Measurements from ENCODE around the gene CLSTN3. TPM values are rescaled to one million over a fixed set of nuclear protein-coding genes. Genes with fewer than 3 reads are reported as not detected.
A peak's percentile ranks its signal among the peaks of the same experiment; 100 is the strongest.

CLSTN3 gene
- total and polyA plus RNA-seq, 4 donors = 6.1 to 37.2 (median 26.8) TPM

GRCh38 chr12:7154901-7155470, 24.8 kb downstream of the CLSTN3 start:
- Histone ChIP-seq H3K36me3 (ENCODE audit: control insufficient read depth in 4 of 4, insufficient read depth in 3 of 4, low read depth in 1 of 4, low read length in 3 of 4) (peaks cover 4 to 16% (median 12%) of the 10 kb centered on the region in 4 donors), H3K27ac (ENCODE audit: low read depth in 1 of 2, low read length in 2 of 2) (no peak overlapping the region)
- WGBS = 74% methylated on average over 12 of the region's 12 CpGs

GRCh38 chr12:7155471-7156034, 25.4 kb downstream of the CLSTN3 start:
- Histone ChIP-seq H3K36me3 (ENCODE audit: control insufficient read depth in 4 of 4, insufficient read depth in 3 of 4, low read depth in 1 of 4, low read length in 3 of 4) (peaks cover 4 to 11% (median 7%) of the 10 kb centered on the region in 4 donors), H3K27me3 (ENCODE audit: control insufficient read depth in 4 of 4, insufficient read depth in 4 of 4, low read length in 3 of 4) (no peaks in the 10 kb centered on the region), H3K9me3 (ENCODE audit: control insufficient read depth in 4 of 4, low read length in 3 of 4) (no peaks in the 10 kb centered on the region), H3K9ac (ENCODE audit: low read depth in 1 of 2, low read length in 2 of 2) (no peak overlapping the region), H3K4me1 (ENCODE audit: control insufficient read depth in 4 of 4, insufficient read depth in 4 of 4, low read length in 3 of 4) (peaks cover 2 to 39% (median 36%) of the 10 kb centered on the region in 4 donors), H3K4me3 (ENCODE audit: low read depth in 1 of 3, low read length in 3 of 3) (no peak overlapping the region), H3K27ac (ENCODE audit: low read depth in 1 of 2, low read length in 2 of 2) (peak overlapping the region in 1 of 2 donors; percentile 25)
- 43% methylated on average over 8 of the region's 8 CpGs for WGBS
- no peak for DNase-seq (ENCODE audit: low spot score)
- no peak for TF ChIP-seq EGR1 (IDR thresholded peaks at IDR 0.05; ENCODE audit: low read depth in 2 of 2)
- no peak for TF ChIP-seq MAX (IDR thresholded peaks at IDR 0.05)
- no peak for TF ChIP-seq CTCF (IDR thresholded peaks at IDR 0.05; ENCODE audit: low read depth, low read length, missing input control)
- TF ChIP-seq NR2F2 (IDR thresholded peaks at IDR 0.05) = no peak
- peak; percentile 25 for TF ChIP-seq FOXA2 (IDR thresholded peaks at IDR 0.05)
- TF ChIP-seq ATF3 (IDR thresholded peaks at IDR 0.05) = no peak
- TF ChIP-seq RAD21 (IDR thresholded peaks at IDR 0.05) = no peak
- no peak for TF ChIP-seq FOXA1 (IDR thresholded peaks at IDR 0.05)
- TF ChIP-seq REST (IDR thresholded peaks at IDR 0.05) = no peak
- no peak for TF ChIP-seq YY1 (IDR thresholded peaks at IDR 0.05)
- TF ChIP-seq JUND (IDR thresholded peaks at IDR 0.05) = peak in 1 of 2 donors; percentile 24
- TF ChIP-seq HNF4A (conservative IDR thresholded peaks at IDR 0.05) = peak in 1 of 2 donors; percentile 66
- TF ChIP-seq RXRA (IDR thresholded peaks at IDR 0.05) = peak in 1 of 2 donors; percentile 73
- TF ChIP-seq TAF1 (conservative IDR thresholded peaks at IDR 0.05) = no peak
- TF ChIP-seq GABPA (IDR thresholded peaks at IDR 0.05 in 1 of 2, conservative IDR thresholded peaks at IDR 0.05 in 1 of 2) = peak in 1 of 2 donors; percentile 71
- TF ChIP-seq ZBTB33 (IDR thresholded peaks at IDR 0.05) = no peak
- peak; percentile 30 for TF ChIP-seq SP1 (IDR thresholded peaks at IDR 0.05)
- no peak for TF ChIP-seq HNF4G (IDR thresholded peaks at IDR 0.05)

More at GRCh38 chr12:7154901-7155470, 24.8 kb downstream of the CLSTN3 start:
- H3K4me1 ChIP-seq (ENCODE audit: control insufficient read depth in 4 of 4, insufficient read depth in 4 of 4, low read length in 3 of 4) = peaks cover 2 to 42% (median 38%) of the 10 kb centered on the region in 4 donors
- no peak for DNase-seq (ENCODE audit: low spot score)
- TF ChIP-seq TAF1 (conservative IDR thresholded peaks at IDR 0.05) (no peak), JUND (IDR thresholded peaks at IDR 0.05) (peak in 1 of 2 donors; percentile 7)
- H3K4me3 ChIP-seq (ENCODE audit: low read depth in 1 of 3, low read length in 3 of 3) = no peak overlapping the region
- H3K9ac ChIP-seq (ENCODE audit: low read depth in 1 of 2, low read length in 2 of 2) = no peak overlapping the region
- no peaks in the 10 kb centered on the region for H3K9me3 ChIP-seq (ENCODE audit: control insufficient read depth in 4 of 4, low read length in 3 of 4)
- H3K27me3 ChIP-seq (ENCODE audit: control insufficient read depth in 4 of 4, insufficient read depth in 4 of 4, low read length in 3 of 4) = no peaks in the 10 kb centered on the region

All from liver (tissue), 9 donors.